ENCODE measurements around the gene SDE2. TPM values are rescaled to one million over a fixed set of nuclear protein-coding genes. Genes with fewer than 3 reads are reported as not detected.

SDE2 gene
- total and polyA plus RNA-seq, 2 donors (not counting 1 experiment from before 2014, with no cell fraction given): 10.0 to 26.0 TPM

GRCh38 chr1:225934711-225935110 is 64.4 kb downstream of the SDE2 start:
- Histone ChIP-seq H3K36me3 (replicated peaks in 1 of 2; ENCODE audit: control extremely low read depth in 1 of 2, control insufficient read depth in 1 of 2, extremely low read depth in 1 of 2, insufficient read depth in 2 of 2, low read length in 1 of 2) (no peaks in the 10 kb centered on the region), H3K79me2 (ENCODE audit: control insufficient read depth, insufficient read depth, low read length) (no peaks in the 10 kb centered on the region), H3K9me3 (ENCODE audit: control extremely low read depth in 1 of 3, control insufficient read depth in 2 of 3, insufficient read depth in 1 of 3, low read length in 2 of 3) (no peaks in the 10 kb centered on the region), H3K27me3 (replicated peaks in 1 of 4; ENCODE audit: control extremely low read depth in 1 of 4, control insufficient read depth in 3 of 4, insufficient read depth in 4 of 4, low read length in 3 of 4) (no peaks in the 10 kb centered on the region), H3K9ac (ENCODE audit: low read length) (no peak overlapping the region), H3K4me2 (replicated peaks; ENCODE audit: low read depth, low read length, poor library complexity, severe bottlenecking) (no peak overlapping the region), H3K4me3 (ENCODE audit: control extremely low read depth in 1 of 5, extremely low read depth in 1 of 5, insufficient read depth in 1 of 5, low read depth in 2 of 5, low read length in 4 of 5) (no peak overlapping the region), H3K27ac (ENCODE audit: low read length in 2 of 2) (no peak overlapping the region), H2AFZ (ENCODE audit: insufficient read depth, low read depth, low read length, poor library complexity, severe bottlenecking) (no peak overlapping the region), H3K4me1 (ENCODE audit: control insufficient read depth in 2 of 2, insufficient read depth in 2 of 2, low read length in 2 of 2) (no peaks in the 10 kb centered on the region), H4K20me1 (ENCODE audit: control insufficient read depth, insufficient read depth, low read length, poor library complexity, severe bottlenecking) (no peaks in the 10 kb centered on the region)
- Mint-ChIP-seq H3K4me1 (no peaks in the 10 kb centered on the region), H3K4me3 (no peak overlapping the region), H3K27me3 (no peaks in the 10 kb centered on the region), H3K9me3 (ENCODE audit: insufficient read depth) (no peaks in the 10 kb centered on the region), H3K27ac (no peak overlapping the region)
- ATAC-seq (ENCODE audit: low read depth): no peak
- ChIA-PET CTCF (no interaction called here), POLR2A (no interaction called here)
- TF ChIP-seq EZH2 (IDR thresholded peaks at IDR 0.05; ENCODE audit: borderline replicate concordance, insufficient read depth, low read depth, low read length, poor library complexity, severe bottlenecking): no peak
- TF ChIP-seq CTCF (IDR thresholded peaks at IDR 0.05): no peak
- no peak for DNase-seq
- no CpG with 5 or more reads among the region's 5 CpGs for WGBS (ENCODE audit: insufficient coverage)
- intact Hi-C loops (cut with micrococcal nuclease): no loop called here

GRCh38 chr1:225933072-225933471 is 66.1 kb downstream of the SDE2 start:
- intact Hi-C loops (cut with micrococcal nuclease): no loop called here
- no peaks in the 10 kb centered on the region for H3K9me3 ChIP-seq (ENCODE audit: control extremely low read depth in 1 of 3, control insufficient read depth in 2 of 3, insufficient read depth in 1 of 3, low read length in 2 of 3)
- no peaks in the 10 kb centered on the region for H3K27me3 ChIP-seq (replicated peaks in 1 of 4; ENCODE audit: control extremely low read depth in 1 of 4, control insufficient read depth in 3 of 4, insufficient read depth in 4 of 4, low read length in 3 of 4)
- DNase-seq (no peak), ATAC-seq (ENCODE audit: low read depth) (no peak)
- WGBS (ENCODE audit: insufficient coverage): no CpG with 5 or more reads among the region's 2 CpGs
- Mint-ChIP-seq H3K9me3 (ENCODE audit: insufficient read depth) (no peaks in the 10 kb centered on the region), H3K27ac (no peak overlapping the region), H3K4me1 (no peaks in the 10 kb centered on the region), H3K27me3 (no peaks in the 10 kb centered on the region), H3K4me3 (no peak overlapping the region)
- no peaks in the 10 kb centered on the region for H4K20me1 ChIP-seq (ENCODE audit: control insufficient read depth, insufficient read depth, low read length, poor library complexity, severe bottlenecking)
- H3K4me3 ChIP-seq (ENCODE audit: control extremely low read depth in 1 of 5, extremely low read depth in 1 of 5, insufficient read depth in 1 of 5, low read depth in 2 of 5, low read length in 4 of 5): no peak overlapping the region
- H3K36me3 ChIP-seq (replicated peaks in 1 of 2; ENCODE audit: control extremely low read depth in 1 of 2, control insufficient read depth in 1 of 2, extremely low read depth in 1 of 2, insufficient read depth in 2 of 2, low read length in 1 of 2): no peaks in the 10 kb centered on the region
- H3K4me2 ChIP-seq (replicated peaks; ENCODE audit: low read depth, low read length, poor library complexity, severe bottlenecking): no peak overlapping the region
- no peak for TF ChIP-seq EZH2 (IDR thresholded peaks at IDR 0.05; ENCODE audit: borderline replicate concordance, insufficient read depth, low read depth, low read length, poor library complexity, severe bottlenecking)
- TF ChIP-seq CTCF (IDR thresholded peaks at IDR 0.05): no peak
- H3K9ac ChIP-seq (ENCODE audit: low read length): no peak overlapping the region
- no peaks in the 10 kb centered on the region for H3K4me1 ChIP-seq (ENCODE audit: control insufficient read depth in 2 of 2, insufficient read depth in 2 of 2, low read length in 2 of 2)
- no peak overlapping the region for H3K27ac ChIP-seq (ENCODE audit: low read length in 2 of 2)
- no peaks in the 10 kb centered on the region for H3K79me2 ChIP-seq (ENCODE audit: control insufficient read depth, insufficient read depth, low read length)
- ChIA-PET POLR2A (interaction anchor here (0.6 kb wide), 1 partner anchor 204 kb away, joined by 3 read pairs; no protein-coding TSS in a partner anchor), CTCF (no interaction called here)
- H2AFZ ChIP-seq (ENCODE audit: insufficient read depth, low read depth, low read length, poor library complexity, severe bottlenecking): no peak overlapping the region

Small RNA genes lying within 50 kb of the gene (small RNA-seq; reads per million reads assigned to genes)
- gene AL117348.1 (ENCODE audit: insufficient read length, low read depth, low replicate concordance): not detected
- gene NDUFA3P3 (ENCODE audit: insufficient read length, low read depth, low replicate concordance): not detected

Other genes with a start within 250 kb of the SDE2 start
- gene SRP9, start 221.5 kb downstream of the SDE2 start, total RNA-seq: 104 and 117 TPM in 2 replicates
- 73.4 and 134 TPM in 2 replicates for gene SRP9, start 221.5 kb downstream of the SDE2 start, polyA plus RNA-seq
- gene EPHX1, start 189.2 kb downstream of the SDE2 start, total RNA-seq: 3.7 and 4.2 TPM in 2 replicates
- gene EPHX1, start 189.2 kb downstream of the SDE2 start, polyA plus RNA-seq: 0.75 and 1.2 TPM in 2 replicates
- gene TMEM63A, start 117.0 kb downstream of the SDE2 start, total RNA-seq: 238 and 267 TPM in 2 replicates
- gene TMEM63A, start 117.0 kb downstream of the SDE2 start, polyA plus RNA-seq: 207 and 209 TPM in 2 replicates
- gene LEFTY1, start 110.2 kb downstream of the SDE2 start, total RNA-seq: 0.51 TPM in 1 of 2 replicates, not detected in the other
- gene LEFTY1, start 110.2 kb downstream of the SDE2 start, polyA plus RNA-seq: 0.07 TPM in 1 of 2 replicates, not detected in the other
- 107 and 113 TPM in 2 replicates for gene PYCR2, start 75.1 kb downstream of the SDE2 start, total RNA-seq
- gene PYCR2, start 75.1 kb downstream of the SDE2 start, polyA plus RNA-seq: 107 and 134 TPM in 2 replicates
- not detected in 2 replicates for gene LEFTY2, start 58.1 kb downstream of the SDE2 start, total RNA-seq
- gene LEFTY2, start 58.1 kb downstream of the SDE2 start, polyA plus RNA-seq: 0.04 and 0.21 TPM in 2 replicates
- gene H3-3A, start 63.4 kb upstream of the SDE2 start, total RNA-seq: 519 and 561 TPM in 2 replicates
- 306 and 349 TPM in 2 replicates for gene H3-3A, start 63.4 kb upstream of the SDE2 start, polyA plus RNA-seq
- gene ACBD3, start 187.4 kb upstream of the SDE2 start, total RNA-seq: 60.6 and 73.9 TPM in 2 replicates
- gene ACBD3, start 187.4 kb upstream of the SDE2 start, polyA plus RNA-seq: 16.2 and 25.3 TPM in 2 replicates
- 0.68 and 1.7 TPM in 2 replicates for gene MIXL1, start 224.3 kb upstream of the SDE2 start, total RNA-seq
- 0.49 and 0.84 TPM in 2 replicates for gene MIXL1, start 224.3 kb upstream of the SDE2 start, polyA plus RNA-seq

Measured in B cell (primary cell).